HEK293 (cell line): ENCODE data around the gene ABCC11.

Source experiments
- CTCF ChIA-PET: fragments of 350-600 bp; formaldehyde crosslinking; extraction: SDS; loops from one replicate; lab custom pipeline; 2021; ENCODE audit warnings: antibody characterized with exemption; lab: Yijun Ruan, JAX
- POLR2A ChIA-PET: fragments of 300-600 bp; formaldehyde crosslinking; extraction: SDS; loops from one replicate; lab custom pipeline; 2020; ENCODE audit warnings: antibody characterized with exemption, inconsistent platforms; lab: Yijun Ruan, JAX
- H3K27ac ChIP-seq: fragments of 200-500 bp; sonication (Bioruptor generic); 2 replicates; pipeline ENCODE4 v1.5.1; 2014; ENCODE audit warnings: low read depth, low read length, control low read depth, inconsistent platforms; ENCODE audit errors: extremely low read depth
- H3K36me3 ChIP-seq, 2 experiments: fragments of 200-500 bp in 1 of 2; sonication (Bioruptor generic) in 1 of 2; 1 replicate in 1 of 2; 2 replicates in 1 of 2; pipeline ENCODE4 v1.5.1; 2014 to 2017; ENCODE audit warnings: inconsistent platforms in 2 of 2, low read length in 2 of 2; ENCODE audit not compliant: control insufficient read depth in 2 of 2, insufficient read depth in 1 of 2
- H3K4me1 ChIP-seq: fragments of 200-500 bp; sonication (Bioruptor generic); 2 replicates; pipeline ENCODE4 v1.5.1; 2014; ENCODE audit warnings: mild to moderate bottlenecking, low read length, inconsistent platforms; ENCODE audit not compliant: control insufficient read depth, insufficient read depth
- H3K4me3 ChIP-seq: 2 replicates; pipeline ENCODE4 v1.5.1; 2011; ENCODE audit warnings: low read depth, mild to moderate bottlenecking, control low read depth, low read length, moderate library complexity
- H3K9me3 ChIP-seq: fragments of 200-500 bp; sonication (Bioruptor generic); 2 replicates; pipeline ENCODE4 v1.5.1; 2014; ENCODE audit warnings: low read depth, low read length, inconsistent platforms; ENCODE audit not compliant: control insufficient read depth, insufficient read depth
- BCL11B ChIP-seq: fragments of 450-650 bp; formaldehyde crosslinking; IDR thresholded peaks from 2 replicates; pipeline ENCODE4 v1.5.1; 2016; ENCODE audit warnings: low read depth, missing biosample characterization, missing genetic modification characterization
- GLIS1 ChIP-seq: fragments of 450-650 bp; formaldehyde crosslinking; IDR thresholded peaks from 2 replicates; pipeline ENCODE4 v1.5.1; 2016; ENCODE audit warnings: missing biosample characterization, missing genetic modification characterization
- KLF1 ChIP-seq: fragments of 450-650 bp; formaldehyde crosslinking; IDR thresholded peaks from 2 replicates; pipeline ENCODE4 v1.5.1; 2016; ENCODE audit warnings: missing biosample characterization, missing genetic modification characterization
- TRIM28 ChIP-seq: IDR thresholded peaks from 2 replicates; pipeline ENCODE4 v1.6.1; 2011; ENCODE audit warnings: low read length, control low read depth, borderline replicate concordance
- ZNF112 ChIP-seq: fragments of 450-650 bp; formaldehyde crosslinking; IDR thresholded peaks from 2 replicates; pipeline ENCODE4 v1.5.0; 2017; ENCODE audit warnings: missing biosample characterization, missing genetic modification characterization
- ZNF157 ChIP-seq: fragments of 450-650 bp; formaldehyde crosslinking; IDR thresholded peaks from 2 replicates; pipeline ENCODE4 v1.5.1; 2016; ENCODE audit warnings: missing biosample characterization, missing genetic modification characterization
- ZNF16 ChIP-seq: fragments of 450-650 bp; formaldehyde crosslinking; IDR thresholded peaks from 2 replicates; pipeline ENCODE4 v1.5.1; 2016; ENCODE audit warnings: low read depth, missing biosample characterization, missing genetic modification characterization
- ZNF175 ChIP-seq: fragments of 450-650 bp; formaldehyde crosslinking; IDR thresholded peaks from 2 replicates; pipeline ENCODE4 v1.5.1; 2016; ENCODE audit warnings: missing biosample characterization, missing genetic modification characterization
- ZNF2 ChIP-seq: fragments of 450-650 bp; formaldehyde crosslinking; IDR thresholded peaks from 2 replicates; pipeline ENCODE4 v1.5.1; 2016; ENCODE audit warnings: missing biosample characterization, missing genetic modification characterization
- ZNF280D ChIP-seq: fragments of 450-650 bp; formaldehyde crosslinking; IDR thresholded peaks from 2 replicates; pipeline ENCODE4 v1.5.1; 2016; ENCODE audit warnings: missing biosample characterization, missing genetic modification characterization
- ZNF311 ChIP-seq: fragments of 450-650 bp; formaldehyde crosslinking; IDR thresholded peaks from 2 replicates; pipeline ENCODE4 v1.5.1; 2017; ENCODE audit warnings: missing biosample characterization, missing genetic modification characterization, borderline replicate concordance
- ZNF324 ChIP-seq: fragments of 450-650 bp; formaldehyde crosslinking; IDR thresholded peaks from 2 replicates; pipeline ENCODE4 v1.5.1; 2016; ENCODE audit warnings: missing biosample characterization, missing genetic modification characterization
- ZNF544 ChIP-seq: fragments of 450-650 bp; formaldehyde crosslinking; IDR thresholded peaks from 2 replicates; pipeline ENCODE4 v1.5.0; 2017; ENCODE audit warnings: missing biosample characterization, missing genetic modification characterization
- ZNF561 ChIP-seq: fragments of 450-650 bp; IDR thresholded peaks from 2 replicates; pipeline ENCODE4 v1.5.1; 2018; ENCODE audit warnings: missing biosample characterization, missing genetic modification characterization, borderline replicate concordance
- ZNF585B ChIP-seq: fragments of 450-650 bp; formaldehyde crosslinking; IDR thresholded peaks from 2 replicates; pipeline ENCODE4 v1.5.1; 2016; ENCODE audit warnings: missing biosample characterization, missing genetic modification characterization
- ZNF600 ChIP-seq: fragments of 450-650 bp; formaldehyde crosslinking; IDR thresholded peaks from 2 replicates; pipeline ENCODE4 v1.5.1; 2016; ENCODE audit warnings: missing biosample characterization, missing genetic modification characterization
- ZNF639 ChIP-seq: fragments of 450-650 bp; formaldehyde crosslinking; IDR thresholded peaks from 2 replicates; pipeline ENCODE4 v1.5.1; 2016; ENCODE audit warnings: missing biosample characterization, missing genetic modification characterization
- ZNF707 ChIP-seq: fragments of 450-650 bp; formaldehyde crosslinking; IDR thresholded peaks from 2 replicates; pipeline ENCODE4 v1.5.1; 2016; ENCODE audit warnings: missing biosample characterization, missing genetic modification characterization
- ZSCAN18 ChIP-seq: fragments of 450-650 bp; formaldehyde crosslinking; IDR thresholded peaks from 2 replicates; pipeline ENCODE4 v1.5.1; 2016; ENCODE audit warnings: missing biosample characterization, missing genetic modification characterization
- TF ChIP-seq, protein P1 (sequence below): fragments of 450-650 bp; formaldehyde crosslinking; IDR thresholded peaks from 2 replicates; pipeline ENCODE4 v1.5.1; 2016; ENCODE audit warnings: missing biosample characterization, missing genetic modification characterization
- TF ChIP-seq, protein P2 (sequence below): fragments of 450-650 bp; formaldehyde crosslinking; IDR thresholded peaks from 2 replicates; pipeline ENCODE4 v1.5.1; 2017; ENCODE audit warnings: missing biosample characterization, missing genetic modification characterization
- TF ChIP-seq, protein P3 (sequence below): fragments of 450-650 bp; formaldehyde crosslinking; IDR thresholded peaks from 2 replicates; pipeline ENCODE4 v1.5.1; 2016; ENCODE audit warnings: missing biosample characterization, missing genetic modification characterization, borderline replicate concordance
- TF ChIP-seq, protein P4 (sequence below): fragments of 450-650 bp; formaldehyde crosslinking; IDR thresholded peaks from 2 replicates; pipeline ENCODE4 v1.5.1; 2016; ENCODE audit warnings: missing biosample characterization, missing genetic modification characterization, low read depth

ABCC11 gene

DNA sequence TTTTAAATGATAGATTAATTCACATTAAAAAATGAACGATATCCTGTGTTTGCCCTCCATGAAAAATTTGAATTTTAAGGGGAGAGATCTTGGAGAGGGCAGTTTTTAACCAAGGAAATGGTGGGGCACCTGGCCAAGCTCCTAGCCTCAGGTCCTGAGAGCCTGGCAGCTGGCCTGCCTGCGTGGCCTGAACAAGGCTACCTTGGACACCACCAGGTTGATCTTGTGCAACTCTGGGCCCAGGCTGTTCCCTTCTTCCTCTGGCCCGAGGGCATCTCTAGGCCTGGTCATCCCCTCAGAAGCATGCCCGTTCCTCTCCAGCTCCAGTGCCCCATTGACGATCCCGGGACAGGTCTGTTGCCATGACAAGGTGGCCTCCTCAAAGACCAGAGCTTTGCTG lies 36.6 kb downstream of the ABCC11 start (continued):
- TF ChIP-seq, protein P1, sequence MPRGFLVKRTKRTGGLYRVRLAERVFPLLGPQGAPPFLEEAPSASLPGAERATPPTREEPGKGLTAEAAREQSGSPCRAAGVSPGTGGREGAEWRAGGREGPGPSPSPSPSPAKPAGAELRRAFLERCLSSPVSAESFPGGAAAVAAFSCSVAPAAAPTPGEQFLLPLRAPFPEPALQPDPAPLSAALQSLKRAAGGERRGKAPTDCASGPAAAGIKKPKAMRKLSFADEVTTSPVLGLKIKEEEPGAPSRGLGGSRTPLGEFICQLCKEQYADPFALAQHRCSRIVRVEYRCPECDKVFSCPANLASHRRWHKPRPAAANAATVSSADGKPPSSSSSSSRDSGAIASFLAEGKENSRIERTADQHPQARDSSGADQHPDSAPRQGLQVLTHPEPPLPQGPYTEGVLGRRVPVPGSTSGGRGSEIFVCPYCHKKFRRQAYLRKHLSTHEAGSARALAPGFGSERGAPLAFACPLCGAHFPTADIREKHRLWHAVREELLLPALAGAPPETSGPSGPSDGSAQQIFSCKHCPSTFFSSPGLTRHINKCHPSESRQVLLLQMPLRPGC, result no peak
- TF ChIP-seq, protein P2, sequence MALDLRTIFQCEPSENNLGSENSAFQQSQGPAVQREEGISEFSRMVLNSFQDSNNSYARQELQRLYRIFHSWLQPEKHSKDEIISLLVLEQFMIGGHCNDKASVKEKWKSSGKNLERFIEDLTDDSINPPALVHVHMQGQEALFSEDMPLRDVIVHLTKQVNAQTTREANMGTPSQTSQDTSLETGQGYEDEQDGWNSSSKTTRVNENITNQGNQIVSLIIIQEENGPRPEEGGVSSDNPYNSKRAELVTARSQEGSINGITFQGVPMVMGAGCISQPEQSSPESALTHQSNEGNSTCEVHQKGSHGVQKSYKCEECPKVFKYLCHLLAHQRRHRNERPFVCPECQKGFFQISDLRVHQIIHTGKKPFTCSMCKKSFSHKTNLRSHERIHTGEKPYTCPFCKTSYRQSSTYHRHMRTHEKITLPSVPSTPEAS (tag by site-specific recombination), result no peak
- TF ChIP-seq, protein P3, sequence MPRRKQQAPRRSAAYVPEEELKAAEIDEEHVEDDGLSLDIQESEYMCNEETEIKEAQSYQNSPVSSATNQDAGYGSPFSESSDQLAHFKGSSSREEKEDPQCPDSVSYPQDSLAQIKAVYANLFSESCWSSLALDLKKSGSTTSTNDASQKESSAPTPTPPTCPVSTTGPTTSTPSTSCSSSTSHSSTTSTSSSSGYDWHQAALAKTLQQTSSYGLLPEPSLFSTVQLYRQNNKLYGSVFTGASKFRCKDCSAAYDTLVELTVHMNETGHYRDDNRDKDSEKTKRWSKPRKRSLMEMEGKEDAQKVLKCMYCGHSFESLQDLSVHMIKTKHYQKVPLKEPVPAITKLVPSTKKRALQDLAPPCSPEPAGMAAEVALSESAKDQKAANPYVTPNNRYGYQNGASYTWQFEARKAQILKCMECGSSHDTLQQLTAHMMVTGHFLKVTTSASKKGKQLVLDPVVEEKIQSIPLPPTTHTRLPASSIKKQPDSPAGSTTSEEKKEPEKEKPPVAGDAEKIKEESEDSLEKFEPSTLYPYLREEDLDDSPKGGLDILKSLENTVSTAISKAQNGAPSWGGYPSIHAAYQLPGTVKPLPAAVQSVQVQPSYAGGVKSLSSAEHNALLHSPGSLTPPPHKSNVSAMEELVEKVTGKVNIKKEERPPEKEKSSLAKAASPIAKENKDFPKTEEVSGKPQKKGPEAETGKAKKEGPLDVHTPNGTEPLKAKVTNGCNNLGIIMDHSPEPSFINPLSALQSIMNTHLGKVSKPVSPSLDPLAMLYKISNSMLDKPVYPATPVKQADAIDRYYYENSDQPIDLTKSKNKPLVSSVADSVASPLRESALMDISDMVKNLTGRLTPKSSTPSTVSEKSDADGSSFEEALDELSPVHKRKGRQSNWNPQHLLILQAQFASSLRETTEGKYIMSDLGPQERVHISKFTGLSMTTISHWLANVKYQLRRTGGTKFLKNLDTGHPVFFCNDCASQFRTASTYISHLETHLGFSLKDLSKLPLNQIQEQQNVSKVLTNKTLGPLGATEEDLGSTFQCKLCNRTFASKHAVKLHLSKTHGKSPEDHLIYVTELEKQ (tag by site-specific recombination), result no peak
- TF ChIP-seq ZNF175 (tag by site-specific recombination) (no peak), ZNF585B (tag by site-specific recombination) (no peak), ZNF2 (no peak), ZNF561 (no peak)
- TF ChIP-seq, protein P4, sequence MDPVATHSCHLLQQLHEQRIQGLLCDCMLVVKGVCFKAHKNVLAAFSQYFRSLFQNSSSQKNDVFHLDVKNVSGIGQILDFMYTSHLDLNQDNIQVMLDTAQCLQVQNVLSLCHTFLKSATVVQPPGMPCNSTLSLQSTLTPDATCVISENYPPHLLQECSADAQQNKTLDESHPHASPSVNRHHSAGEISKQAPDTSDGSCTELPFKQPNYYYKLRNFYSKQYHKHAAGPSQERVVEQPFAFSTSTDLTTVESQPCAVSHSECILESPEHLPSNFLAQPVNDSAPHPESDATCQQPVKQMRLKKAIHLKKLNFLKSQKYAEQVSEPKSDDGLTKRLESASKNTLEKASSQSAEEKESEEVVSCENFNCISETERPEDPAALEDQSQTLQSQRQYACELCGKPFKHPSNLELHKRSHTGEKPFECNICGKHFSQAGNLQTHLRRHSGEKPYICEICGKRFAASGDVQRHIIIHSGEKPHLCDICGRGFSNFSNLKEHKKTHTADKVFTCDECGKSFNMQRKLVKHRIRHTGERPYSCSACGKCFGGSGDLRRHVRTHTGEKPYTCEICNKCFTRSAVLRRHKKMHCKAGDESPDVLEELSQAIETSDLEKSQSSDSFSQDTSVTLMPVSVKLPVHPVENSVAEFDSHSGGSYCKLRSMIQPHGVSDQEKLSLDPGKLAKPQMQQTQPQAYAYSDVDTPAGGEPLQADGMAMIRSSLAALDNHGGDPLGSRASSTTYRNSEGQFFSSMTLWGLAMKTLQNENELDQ (tag by site-specific recombination), result no peak
- TF ChIP-seq, all 188 proteins: peak for 0

DNA sequence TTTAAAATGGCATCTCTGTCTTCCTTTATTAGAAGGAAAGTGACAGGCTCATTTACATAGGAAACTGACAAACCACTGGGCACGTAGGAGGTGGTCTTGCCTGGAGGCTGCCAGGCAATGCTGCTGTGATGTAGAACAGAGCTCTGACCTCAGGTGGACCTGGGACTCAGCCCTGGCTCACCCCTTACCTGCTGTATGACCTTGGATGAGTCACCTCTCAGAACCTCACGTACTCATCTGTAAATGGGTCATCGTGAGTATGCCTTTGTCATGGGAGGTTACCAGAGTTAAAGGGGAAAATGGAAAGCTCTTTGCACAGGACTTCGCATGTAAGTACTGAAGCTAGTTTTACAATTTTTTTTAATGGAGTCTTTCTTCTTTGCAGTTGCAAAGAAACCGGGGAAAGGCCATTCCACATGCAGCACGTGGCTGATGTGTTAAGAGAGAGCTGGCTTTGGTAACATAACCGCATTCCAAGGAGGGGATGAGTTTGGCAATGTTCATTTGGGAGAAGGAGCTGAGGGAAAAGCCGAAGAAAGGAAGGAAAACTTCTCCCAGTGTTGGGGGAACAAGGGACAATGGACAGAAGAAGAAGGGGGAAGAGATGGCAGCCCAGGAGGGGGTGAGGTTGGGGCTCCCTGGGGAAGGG lies 40.6 kb downstream of the ABCC11 start:
- no peaks in the 10 kb centered on the region for H3K9me3 ChIP-seq
- ChIA-PET CTCF (no interaction called here), POLR2A (no interaction called here)
- no peaks in the 10 kb centered on the region for H3K36me3 ChIP-seq
- no peaks in the 10 kb centered on the region for H3K4me1 ChIP-seq
- H3K27ac ChIP-seq, result no peak overlapping the region
- no peak overlapping the region for H3K4me3 ChIP-seq
- TF ChIP-seq ZNF600 (tag by site-specific recombination) (no peak), ZNF544 (tag by site-specific recombination) (no peak), ZNF707 (tag by site-specific recombination) (no peak), TRIM28 (no peak), ZNF157 (tag by site-specific recombination) (no peak), KLF1 (tag by site-specific recombination) (no peak), ZNF16 (tag by site-specific recombination) (no peak), ZNF639 (no peak), ZNF280D (tag by site-specific recombination) (no peak), ZNF112 (no peak), ZNF324 (tag by site-specific recombination) (no peak), ZSCAN18 (tag by site-specific recombination) (no peak), GLIS1 (tag by site-specific recombination) (no peak), ZNF311 (no peak), BCL11B (no peak)
